HG02885 (cell line): ENCODE data around the gene LSS.
"Not testable (repeated sequence)": the region's sequence is repeated elsewhere in the genome, so short reads cannot be mapped to it uniquely, and the experiment has no call there.

Experiments used
- ATAC-seq: cut with Tn5 transposase; IDR thresholded peaks from one replicate; pipeline ENCODE4 v1.9.1; 2021; ENCODE audit warnings: mild to moderate bottlenecking; ENCODE audit not compliant: unreplicated experiment, poor library complexity

Gene LSS

GRCh38 chr21:46157396-46157986, 71.1 kb downstream of the LSS start:
- ATAC-seq: no peak

DNA sequence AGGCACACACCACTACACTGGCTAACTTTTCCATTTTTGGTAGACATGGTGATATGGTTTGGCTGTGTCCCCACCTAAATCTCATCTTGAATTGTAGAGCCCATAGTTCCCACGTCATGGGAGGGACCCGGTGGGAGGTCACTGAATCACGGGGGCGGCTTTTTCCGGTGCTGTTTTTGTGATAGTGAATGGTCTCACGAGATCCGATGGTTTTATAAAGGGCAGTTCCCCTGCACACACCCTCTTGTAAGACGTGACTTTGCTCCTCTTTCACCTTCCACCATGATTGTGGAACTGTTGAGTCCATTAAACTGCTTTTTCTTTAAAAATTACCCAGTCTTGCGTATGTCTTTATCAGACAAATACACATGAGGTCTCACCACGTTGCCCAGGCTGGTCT, 71.9 kb downstream of the LSS start:
- ATAC-seq: no peak

- no peak for ATAC-seq
Observed at GRCh38 chr21:46156378-46156645, 72.3 kb downstream of the LSS start.

DNA sequence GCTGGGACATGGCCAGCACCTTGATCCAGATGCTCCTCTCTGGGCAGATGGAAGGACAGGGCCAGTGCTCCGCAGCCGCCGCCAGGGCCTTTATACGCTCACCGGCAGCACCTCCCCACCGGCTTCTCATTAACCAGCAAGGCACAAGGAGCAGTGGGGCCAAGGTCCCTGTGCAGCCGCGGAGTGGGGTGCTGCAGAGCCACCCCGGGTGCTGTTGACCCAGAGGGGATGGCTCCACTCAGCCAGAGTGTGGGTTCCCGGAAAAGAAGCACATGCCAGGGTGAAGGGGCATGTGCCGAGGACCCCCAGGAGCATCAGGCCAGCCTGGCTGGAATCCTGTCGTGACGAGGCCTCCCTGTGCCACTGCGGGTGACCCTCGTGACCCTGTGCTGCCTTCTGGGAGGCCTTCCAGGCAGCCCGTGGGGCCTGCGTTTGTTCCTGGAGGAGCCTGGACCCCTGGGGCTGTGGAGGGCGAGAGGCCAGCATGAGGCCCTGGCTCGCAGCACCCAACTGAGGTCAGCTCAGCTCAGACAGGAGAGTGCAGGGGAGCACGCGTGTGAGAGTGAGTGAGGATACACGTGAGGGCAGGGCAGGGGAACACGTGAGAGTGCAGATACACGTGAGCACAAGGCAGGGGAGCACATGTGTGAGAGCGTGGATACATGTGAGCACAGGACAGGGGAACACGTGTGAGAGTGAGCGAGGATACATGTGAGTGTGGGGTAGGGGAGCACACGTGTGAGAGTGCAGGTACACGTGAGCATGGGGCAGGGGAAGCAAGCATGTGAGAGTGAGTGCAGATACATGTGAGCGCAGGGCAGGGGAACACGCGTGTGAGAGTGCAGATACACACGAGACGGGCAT, 72.8 kb downstream of the LSS start, which contains the start of gene FTCD:
FTCD (minus strand) TSS at position 66 of the 864 bp plus-strand sequence; CDS start at position 10, 56 bp downstream.
- no peak for ATAC-seq

GRCh38 chr21:46154955-46155513, 73.5 kb downstream of the LSS start:
- ATAC-seq: no peak

DNA sequence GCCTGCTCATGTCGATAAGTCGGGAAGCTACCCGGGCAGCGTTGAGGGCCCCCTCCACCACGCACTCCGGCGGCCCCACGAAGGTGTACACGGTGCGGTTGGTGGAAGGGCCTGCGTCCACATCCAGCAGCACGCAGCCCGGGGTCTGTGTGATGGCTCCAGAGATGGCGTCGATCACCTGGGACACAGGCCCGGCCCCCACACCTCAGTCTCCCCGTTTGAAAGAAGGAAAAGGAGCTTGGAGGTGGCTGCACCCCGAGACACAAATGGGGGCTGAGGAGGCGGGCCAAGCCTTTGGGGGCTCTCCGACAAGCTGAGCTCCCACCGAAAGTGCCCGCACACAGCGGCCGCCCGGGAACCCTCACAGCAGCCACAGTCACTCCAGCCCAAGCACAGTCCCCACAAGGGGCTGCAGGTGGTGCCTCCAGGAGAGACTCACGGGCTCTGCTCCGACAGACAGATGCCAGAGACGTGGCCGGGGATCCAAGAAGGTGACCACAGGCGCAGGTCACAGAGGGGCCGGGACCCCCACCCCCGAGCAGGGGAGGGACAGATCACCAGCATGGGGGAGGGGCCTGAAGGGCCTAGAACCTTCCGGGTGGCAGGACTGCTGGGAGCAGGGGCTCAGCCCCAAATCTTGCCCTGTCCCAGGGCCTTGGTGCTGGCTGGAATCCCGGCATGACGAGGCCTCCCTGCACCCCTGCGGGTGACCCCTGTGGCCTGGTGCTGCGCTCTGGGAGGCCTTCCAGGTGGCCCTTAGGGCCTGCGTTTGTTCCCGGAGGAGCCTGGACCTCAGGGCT, 74.2 kb downstream of the LSS start:
- no peak for ATAC-seq

- ATAC-seq: no peak
Observed at GRCh38 chr21:46153247-46154154, 75.1 kb downstream of the LSS start.

DNA sequence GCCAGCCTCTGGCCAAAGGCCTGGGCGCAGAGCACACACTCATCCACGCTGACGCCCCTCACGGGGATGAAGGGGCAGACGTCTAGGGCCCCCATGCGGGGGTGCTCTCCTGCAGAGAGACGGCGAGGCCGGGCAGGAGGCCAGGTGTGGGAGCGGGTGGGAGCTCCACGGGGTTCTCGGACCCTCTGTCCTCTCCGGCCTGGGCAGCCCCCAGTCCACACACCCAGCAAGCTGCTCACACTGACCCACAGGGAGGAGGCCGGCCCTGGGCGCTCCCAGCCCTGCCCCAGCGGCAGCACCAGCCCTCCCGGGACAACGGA, 75.7 kb downstream of the LSS start:
- no peak for ATAC-seq

GRCh38 chr21:46151989-46152926, 76.3 kb downstream of the LSS start:
- ATAC-seq: no peak

GRCh38 chr21:46151261-46151988, 77.1 kb downstream of the LSS start:
- no peak for ATAC-seq

- no peak for ATAC-seq
Observed at GRCh38 chr21:46150491-46151121, 78.0 kb downstream of the LSS start.

DNA sequence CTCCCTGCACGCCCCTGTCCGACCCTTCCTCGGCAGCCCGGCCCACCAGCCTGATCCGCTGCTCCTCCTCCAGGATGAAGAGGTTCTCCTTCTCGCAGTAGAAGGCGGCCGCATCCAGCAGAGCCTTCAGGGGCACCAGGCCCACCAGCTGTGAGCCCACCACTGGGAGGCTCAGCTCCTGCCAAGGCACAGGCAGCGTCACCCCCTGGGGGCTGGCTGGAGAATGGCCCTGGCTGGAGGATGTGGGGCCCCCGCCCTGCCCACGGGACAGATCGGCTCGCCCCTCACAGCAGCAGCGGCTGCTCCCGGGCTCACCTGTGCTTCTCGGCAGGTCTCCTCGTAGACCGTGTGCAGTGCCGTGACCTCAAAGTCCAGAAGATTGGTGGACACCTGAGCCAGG, 78.5 kb downstream of the LSS start:
- no peak for ATAC-seq

DNA sequence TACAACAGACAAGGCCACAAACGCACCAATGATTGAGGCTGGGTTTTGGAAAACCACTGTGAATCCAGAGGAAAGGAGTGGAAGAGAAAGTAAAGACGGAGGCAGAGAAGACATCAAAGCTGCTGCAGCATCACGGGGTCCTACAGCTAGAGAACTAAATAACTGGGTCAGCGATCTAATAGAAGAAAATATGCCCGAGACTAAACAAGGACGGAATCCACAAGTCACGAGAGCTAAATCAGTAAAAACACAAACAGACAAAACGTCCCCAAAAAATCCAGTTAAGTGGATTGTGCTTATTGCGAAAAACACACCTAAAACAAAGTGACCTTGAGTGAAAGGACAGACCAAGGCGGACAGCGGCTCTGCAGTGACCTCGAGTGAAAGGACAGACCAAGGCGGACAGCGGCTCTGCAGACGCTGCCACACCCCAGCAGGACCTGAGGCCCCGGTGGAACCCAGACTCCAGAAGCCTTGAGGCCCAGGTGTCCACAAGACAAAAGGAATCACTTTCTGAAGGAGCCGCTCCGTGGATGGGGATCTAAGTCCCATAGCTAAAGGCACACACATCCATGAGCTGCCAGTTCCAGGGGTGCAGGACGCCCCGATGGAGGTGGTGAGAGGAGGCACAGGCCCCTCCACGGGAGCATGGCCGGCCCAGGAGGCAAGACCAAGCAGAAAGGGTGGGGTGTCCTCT, 79.2 kb downstream of the LSS start:
- no peak for ATAC-seq

DNA sequence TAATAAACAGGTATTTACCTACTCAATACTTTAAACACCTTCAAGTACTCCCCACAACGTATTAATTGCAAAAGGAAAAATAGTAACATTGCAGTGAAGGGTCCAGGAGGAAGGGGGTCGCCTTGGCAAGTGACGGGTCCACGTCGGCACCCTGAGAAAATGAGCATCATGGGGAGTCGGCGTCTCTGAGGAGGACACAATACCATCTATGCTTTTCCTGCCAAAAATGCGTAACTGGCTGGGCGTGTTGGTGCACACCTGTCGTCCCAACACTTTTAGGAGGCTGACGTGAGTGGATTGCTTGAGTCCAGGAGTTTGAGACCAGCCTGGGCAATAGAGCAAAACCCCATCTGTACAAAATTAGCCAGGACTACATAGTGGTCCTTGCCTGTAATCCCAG, 80.5 kb downstream of the LSS start:
- no peak for ATAC-seq

DNA sequence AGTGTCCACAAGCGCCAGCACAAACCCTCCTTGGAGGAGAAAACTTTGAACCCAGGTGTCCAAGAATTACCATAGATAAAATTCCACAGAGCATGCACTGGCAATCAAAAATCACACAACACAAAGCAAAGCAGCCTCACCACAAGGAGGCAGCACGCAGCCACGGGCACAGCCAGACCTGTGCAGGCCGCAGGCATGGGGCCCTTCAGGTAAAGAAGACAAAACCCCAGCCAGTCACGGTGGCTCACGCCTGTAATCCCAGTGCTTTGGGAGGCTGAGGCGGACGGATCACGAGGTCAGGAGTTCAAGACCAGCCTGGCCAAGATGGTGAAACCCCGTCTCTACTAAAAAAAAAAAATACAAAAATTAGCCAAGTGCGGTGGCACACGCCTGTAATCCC, 81.1 kb downstream of the LSS start:
- ATAC-seq: not testable (repeated sequence)

DNA sequence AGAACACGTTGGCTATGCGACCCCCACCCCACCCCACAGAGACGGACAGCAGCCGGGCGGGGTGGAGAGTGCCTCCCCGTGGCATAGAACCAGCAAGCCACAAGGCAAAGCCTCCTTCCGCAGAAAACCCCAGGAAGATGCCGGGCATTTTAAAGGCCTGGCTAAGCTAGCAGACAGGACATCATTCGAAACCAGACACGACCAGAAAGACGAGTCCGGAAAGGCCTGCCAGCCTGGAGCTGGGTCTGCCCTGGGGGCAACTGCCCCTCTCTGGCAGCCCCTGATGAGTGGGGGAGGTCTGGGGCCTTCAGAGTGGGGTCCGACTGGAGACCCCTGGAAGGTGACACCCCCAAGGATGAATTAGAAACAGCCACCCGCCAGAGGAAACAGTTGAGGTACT, 81.7 kb downstream of the LSS start:
- no peak for ATAC-seq
